Sigmoid colon (tissue), 4 donors: ENCODE data around the gene FTO.

Source experiments
- CTCF ChIP-seq, 4 experiments: fragments of 450-650 bp in 3 of 4; fragments of 200-600 bp in 1 of 4; IDR thresholded peaks; one replicate each; pipeline ENCODE4 v1.5.1; 2016 to 2019; ENCODE audit warnings: antibody characterized with exemption in 4 of 4, mild to moderate bottlenecking in 3 of 4, moderate library complexity in 2 of 4
- POLR2AphosphoS5 ChIP-seq, 4 donors: sonication (generic); formaldehyde crosslinking; IDR thresholded peaks; one replicate each; pipeline ENCODE4 v1.6.1; 2017; ENCODE audit warnings: antibody characterized with exemption in 4 of 4

- no peak for TF ChIP-seq CTCF (IDR thresholded peaks at IDR 0.05)
- TF ChIP-seq POLR2AphosphoS5 (IDR thresholded peaks at IDR 0.05): peak in 2 of 4 donors; percentile 14 to 17
These were observed 72.0 kb downstream of the FTO start for GRCh38 chr16:53775821-53776431.
